Heart left ventricle (tissue), 13 donors: Measurements from ENCODE around the gene FAP.

Experiments
- CTCF ChIP-seq, 12 donors: fragments of 200-600 bp; sonication (generic) in 4 of 12; IDR thresholded peaks; one replicate each; pipeline versions ENCODE4 v1.5.0 to v1.8.0; 2018 to 2022; ENCODE audit warnings: antibody characterized with exemption in 12 of 12, mild to moderate bottlenecking in 5 of 12
- POLR2A ChIP-seq, 2 donors: fragments of 450-650 bp; IDR thresholded peaks; one replicate each; pipeline ENCODE4 v1.6.1; 2017; ENCODE audit warnings: antibody characterized with exemption in 2 of 2, mild to moderate bottlenecking in 2 of 2, moderate library complexity in 2 of 2
- donor health status: ischemic (EF 13 %, LVEDD 7.1; RV severe dilation, severe dysfunction).
- donor health status: DM: no; HTN: yes; CAD: no.
- donor health status: DM: no; HTN: no; CAD: no.
- donor health status: ischemic (EF 25% LVEDD 6.9; RV normal size, moderate dysfunction).
- donor health status: ischemic (EF 25% LVEDD 5.7; RV mildly dilated, moderate dysfunction).
- donor health status: ischemic (EF 35%, LVEDD 5.7; RV mildly dilated, moderate dysfunction).
- donor health status: nonischemic (EF 11% LVEDD 7.7; RV severe dilation, severe dysfunction).
- donor health status: DM: yes; HTN: yes; CAD: no.
- donor health status: PGD.
- donor health status: ischemic (EF 29% LVEDD 5.4; RV normal size, mild dysfunction).
- donor health status: nonischemic (EF 23%, LVEDD 6.1; RV moderate dilation, normal function).

GRCh38 chr2:162127422-162127821 is 115.8 kb downstream of the FAP start:
- TF ChIP-seq CTCF (IDR thresholded peaks at IDR 0.05): no peak
- no peak for TF ChIP-seq POLR2A (IDR thresholded peaks at IDR 0.05)
